Loucy (cell line): ENCODE data around the gene NR1I3.
A peak's percentile ranks its signal among the peaks of the same experiment; 100 is the strongest.

Experiments
- H2AFZ ChIP-seq: fragments of 200-600 bp; sonication (generic); 2 replicates; pipeline ENCODE4 v1.6.0; 2016; ENCODE audit warnings: antibody characterized with exemption, mild to moderate bottlenecking, low read length, moderate library complexity
- H3F3A ChIP-seq: fragments of 200-600 bp; 2 replicates; pipeline ENCODE4 v1.6.0; 2016; ENCODE audit warnings: antibody characterized with exemption, low read depth, mild to moderate bottlenecking
- H3K27me3 ChIP-seq: fragments of 200-600 bp; sonication (generic); 2 replicates; pipeline ENCODE4 v1.6.1; 2014; ENCODE audit warnings: low read length, mild to moderate bottlenecking; ENCODE audit not compliant: insufficient read depth, poor library complexity, severe bottlenecking
- H3K36me3 ChIP-seq: fragments of 200-600 bp; sonication (generic); 2 replicates; pipeline ENCODE4 v1.6.1; 2016; ENCODE audit warnings: low read length; ENCODE audit not compliant: insufficient read depth
- H3K4me1 ChIP-seq: fragments of 200-600 bp; sonication (generic); 2 replicates; pipeline ENCODE4 v1.5.1; 2014; ENCODE audit warnings: low read length, mild to moderate bottlenecking; ENCODE audit not compliant: insufficient read depth, poor library complexity, severe bottlenecking
- H3K4me2 ChIP-seq: fragments of 200-600 bp; sonication (generic); 2 replicates; pipeline ENCODE4 v1.6.0; 2014; ENCODE audit warnings: antibody characterized with exemption, low read length, low read depth, mild to moderate bottlenecking; ENCODE audit not compliant: poor library complexity, severe bottlenecking
- H3K4me3 ChIP-seq: fragments of 200-600 bp; sonication (generic); 2 replicates; pipeline ENCODE4 v1.5.1; 2014; ENCODE audit warnings: low read length, mild to moderate bottlenecking, mixed read lengths; ENCODE audit not compliant: poor library complexity, severe bottlenecking
- H3K79me2 ChIP-seq: fragments of 200-600 bp; sonication (generic); 2 replicates; pipeline ENCODE4 v1.6.1; 2014; ENCODE audit warnings: low read length; ENCODE audit not compliant: insufficient read depth
- H3K9ac ChIP-seq: fragments of 200-600 bp; sonication (generic); 2 replicates; pipeline ENCODE4 v1.6.0; 2014; ENCODE audit warnings: mild to moderate bottlenecking, low read depth, low read length, moderate library complexity; ENCODE audit not compliant: poor library complexity, severe bottlenecking
- H3K9me2 ChIP-seq: fragments of 200-600 bp; sonication (generic); replicated peaks from 2 replicates; pipeline ENCODE4 v1.6.1; 2016; ENCODE audit warnings: low read depth, low read length, mixed read lengths
- H3K9me3 ChIP-seq: fragments of 200-600 bp; sonication (generic); 2 replicates; pipeline ENCODE4 v1.6.1; 2014; ENCODE audit warnings: mild to moderate bottlenecking, antibody characterized with exemption, low read length, low read depth; ENCODE audit not compliant: insufficient read depth
- H4K20me1 ChIP-seq: fragments of 200-600 bp; sonication (generic); 2 replicates; pipeline ENCODE4 v1.6.0; 2014; ENCODE audit warnings: antibody characterized with exemption, low read length, mild to moderate bottlenecking; ENCODE audit not compliant: insufficient read depth, poor library complexity, severe bottlenecking
- CTCF ChIP-seq: fragments of 200-600 bp; sonication (generic); conservative IDR thresholded peaks from 2 replicates; pipeline ENCODE4 v1.5.1; 2014; ENCODE audit warnings: mild to moderate bottlenecking, antibody characterized with exemption, low read length
- EZH2phosphoT487 ChIP-seq: fragments of 200-600 bp; IDR thresholded peaks from 2 replicates; pipeline ENCODE4 v1.6.1; 2018; ENCODE audit warnings: antibody characterized with exemption, mild to moderate bottlenecking, moderate library complexity, borderline replicate concordance

Gene NR1I3

GRCh38 chr1:161285113-161285512 lies 47.1 kb upstream of the NR1I3 start:
- Histone ChIP-seq H3F3A (no peaks in the 10 kb centered on the region), H3K36me3 (no peaks in the 10 kb centered on the region), H3K27me3 (peaks cover 3% of the 10 kb centered on the region), H3K4me1 (no peaks in the 10 kb centered on the region), H3K9me3 (no peaks in the 10 kb centered on the region), H3K79me2 (no peaks in the 10 kb centered on the region), H3K9ac (no peak overlapping the region), H2AFZ (no peak overlapping the region), H3K9me2 (no peaks in the 10 kb centered on the region), H3K4me2 (no peak overlapping the region), H3K4me3 (no peak overlapping the region), H4K20me1 (no peaks in the 10 kb centered on the region)
- TF ChIP-seq EZH2phosphoT487: no peak
- TF ChIP-seq CTCF: no peak

GRCh38 chr1:161282991-161283390 lies 45.0 kb upstream of the NR1I3 start:
- Histone ChIP-seq H3K9me2 (no peaks in the 10 kb centered on the region), H3K79me2 (no peaks in the 10 kb centered on the region), H2AFZ (0 out of 2 replicates have a peak overlapping the region, but pooled peaks have one; percentile 7), H3K9me3 (no peaks in the 10 kb centered on the region), H4K20me1 (no peaks in the 10 kb centered on the region), H3K27me3 (peaks cover 3% of the 10 kb centered on the region), H3K4me1 (no peaks in the 10 kb centered on the region), H3K4me2 (no peak overlapping the region), H3K9ac (no peak overlapping the region), H3K36me3 (no peaks in the 10 kb centered on the region), H3F3A (no peaks in the 10 kb centered on the region), H3K4me3 (no peak overlapping the region)
- TF ChIP-seq EZH2phosphoT487 (no peak), CTCF (no peak)

- Histone ChIP-seq H3K4me3 (no peak overlapping the region), H2AFZ (no peak overlapping the region), H3K79me2 (no peaks in the 10 kb centered on the region), H3K4me1 (no peaks in the 10 kb centered on the region), H3K9me2 (no peaks in the 10 kb centered on the region), H3K9me3 (no peaks in the 10 kb centered on the region), H4K20me1 (no peaks in the 10 kb centered on the region), H3K9ac (no peak overlapping the region), H3K36me3 (no peaks in the 10 kb centered on the region), H3K4me2 (no peak overlapping the region), H3F3A (no peaks in the 10 kb centered on the region), H3K27me3 (no peaks in the 10 kb centered on the region)
- TF ChIP-seq CTCF (no peak), EZH2phosphoT487 (no peak)
Measured at GRCh38 chr1:161274874-161275273, 36.9 kb upstream of the NR1I3 start.
